Upper lobe of left lung (tissue), 4 donors: Measurements from ENCODE around the gene ERN2.

ENCODE experiments used
- EP300 ChIP-seq, 4 donors: sonication (generic); formaldehyde crosslinking; IDR thresholded peaks; one replicate each; pipeline ENCODE4 v1.5.1; 2017; ENCODE audit warnings: antibody characterized with exemption in 4 of 4, control low read depth in 2 of 4
- POLR2A ChIP-seq, 4 donors: fragments of 450-650 bp; IDR thresholded peaks; one replicate each; pipeline ENCODE4 v1.5.1; 2016 to 2017; ENCODE audit warnings: antibody characterized with exemption in 4 of 4, mild to moderate bottlenecking in 2 of 4
- POLR2AphosphoS5 ChIP-seq, 2 donors: sonication (generic); formaldehyde crosslinking; IDR thresholded peaks; one replicate each; pipeline ENCODE4 v1.5.1; 2017; ENCODE audit warnings: antibody characterized with exemption in 2 of 2
- TF ChIP-seq, protein P1 (sequence below), 6 experiments: fragments of 450-650 bp in 4 of 6; fragments of 200-600 bp in 2 of 6; sonication (generic) in 2 of 6; IDR thresholded peaks; one replicate each; pipeline ENCODE4 v1.5.1; 2016 to 2019; ENCODE audit warnings: antibody characterized with exemption in 6 of 6

DNA sequence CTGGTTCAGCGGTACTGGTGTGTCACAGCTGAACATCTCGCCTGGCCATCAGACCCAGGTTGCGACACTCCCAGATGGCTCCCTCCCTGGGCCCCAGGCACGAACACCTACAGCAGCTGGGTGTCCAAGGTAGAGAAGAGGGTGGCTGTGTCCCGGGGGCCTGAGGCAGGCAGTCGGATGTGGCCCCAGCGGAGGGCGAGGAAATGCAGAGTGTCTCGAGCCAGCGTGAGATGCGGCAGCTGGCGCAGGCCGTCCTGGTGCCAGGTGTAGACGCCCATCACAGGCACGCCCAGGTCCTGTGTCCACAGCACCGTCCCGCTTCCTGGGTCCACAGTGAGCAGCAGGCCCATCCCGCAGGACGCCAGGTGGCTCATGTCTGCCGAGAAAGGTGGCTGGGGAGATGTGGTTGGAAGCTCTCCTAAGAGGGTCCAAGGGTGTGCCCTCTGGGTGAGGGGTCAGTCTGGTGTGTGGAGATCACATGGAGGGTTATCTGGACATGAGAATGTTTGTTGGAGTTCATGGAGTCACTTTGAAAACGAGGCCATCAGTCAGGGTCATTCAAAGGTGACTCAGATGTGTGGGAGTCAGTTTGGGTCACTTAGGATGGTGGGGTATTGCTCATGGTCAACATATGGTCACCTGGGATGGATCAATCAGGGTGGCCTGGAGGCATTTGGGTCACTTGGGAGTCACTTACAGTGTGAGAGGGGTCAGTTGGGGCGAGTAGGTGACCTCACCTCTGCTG is 8.1 kb downstream of the ERN2 start:
- TF ChIP-seq POLR2AphosphoS5 (IDR thresholded peaks at IDR 0.05) (no peak), EP300 (IDR thresholded peaks at IDR 0.05) (no peak), POLR2A (IDR thresholded peaks at IDR 0.05) (no peak)
- TF ChIP-seq, protein P1, sequence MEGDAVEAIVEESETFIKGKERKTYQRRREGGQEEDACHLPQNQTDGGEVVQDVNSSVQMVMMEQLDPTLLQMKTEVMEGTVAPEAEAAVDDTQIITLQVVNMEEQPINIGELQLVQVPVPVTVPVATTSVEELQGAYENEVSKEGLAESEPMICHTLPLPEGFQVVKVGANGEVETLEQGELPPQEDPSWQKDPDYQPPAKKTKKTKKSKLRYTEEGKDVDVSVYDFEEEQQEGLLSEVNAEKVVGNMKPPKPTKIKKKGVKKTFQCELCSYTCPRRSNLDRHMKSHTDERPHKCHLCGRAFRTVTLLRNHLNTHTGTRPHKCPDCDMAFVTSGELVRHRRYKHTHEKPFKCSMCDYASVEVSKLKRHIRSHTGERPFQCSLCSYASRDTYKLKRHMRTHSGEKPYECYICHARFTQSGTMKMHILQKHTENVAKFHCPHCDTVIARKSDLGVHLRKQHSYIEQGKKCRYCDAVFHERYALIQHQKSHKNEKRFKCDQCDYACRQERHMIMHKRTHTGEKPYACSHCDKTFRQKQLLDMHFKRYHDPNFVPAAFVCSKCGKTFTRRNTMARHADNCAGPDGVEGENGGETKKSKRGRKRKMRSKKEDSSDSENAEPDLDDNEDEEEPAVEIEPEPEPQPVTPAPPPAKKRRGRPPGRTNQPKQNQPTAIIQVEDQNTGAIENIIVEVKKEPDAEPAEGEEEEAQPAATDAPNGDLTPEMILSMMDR (IDR thresholded peaks at IDR 0.05): no peak
